DOHH2 (cell line): ENCODE measurements around the gene CLCN7.

Source experiments
- H3F3A ChIP-seq: fragments of 200-600 bp; sonication (generic), shearing (Covaris generic); 2 replicates; pipeline ENCODE4 v1.6.0; 2016; ENCODE audit warnings: antibody characterized with exemption, mild to moderate bottlenecking; ENCODE audit not compliant: control insufficient read depth, insufficient read depth
- H3K27ac ChIP-seq: fragments of 200-600 bp; sonication (generic); 2 replicates; pipeline ENCODE4 v1.5.1; 2014; ENCODE audit warnings: low read depth, mild to moderate bottlenecking, low read length, moderate library complexity
- H3K27me3 ChIP-seq: fragments of 200-600 bp; sonication (generic); 2 replicates; pipeline ENCODE4 v1.6.1; 2014; ENCODE audit warnings: mild to moderate bottlenecking, low read length, mixed read lengths; ENCODE audit not compliant: control insufficient read depth
- H3K36me3 ChIP-seq: fragments of 200-600 bp; sonication (generic); 2 replicates; pipeline ENCODE4 v1.6.1; 2014; ENCODE audit warnings: mild to moderate bottlenecking, low read length, moderate library complexity, mixed read lengths; ENCODE audit not compliant: control insufficient read depth
- H3K4me1 ChIP-seq: fragments of 200-600 bp; sonication (generic); 2 replicates; pipeline ENCODE4 v1.6.1; 2014; ENCODE audit warnings: mild to moderate bottlenecking, low read length, mixed read lengths; ENCODE audit not compliant: control insufficient read depth
- H3K4me2 ChIP-seq: fragments of 200-600 bp; sonication (generic); 2 replicates; pipeline ENCODE4 v1.6.0; 2014; ENCODE audit warnings: mild to moderate bottlenecking, low read length, moderate library complexity
- H3K4me3 ChIP-seq: fragments of 200-600 bp; sonication (generic); 2 replicates; pipeline ENCODE4 v1.5.1; 2014; ENCODE audit warnings: mild to moderate bottlenecking, low read length, mixed read lengths
- H3K79me2 ChIP-seq: fragments of 200-600 bp; sonication (generic); 2 replicates; pipeline ENCODE4 v1.6.1; 2014; ENCODE audit warnings: mild to moderate bottlenecking, low read length, mixed read lengths; ENCODE audit not compliant: control insufficient read depth
- H3K9me2 ChIP-seq: fragments of 200-600 bp; sonication (generic); replicated peaks from 2 replicates; pipeline ENCODE4 v1.6.1; 2014; ENCODE audit warnings: mild to moderate bottlenecking, low read length, mixed read lengths; ENCODE audit not compliant: control insufficient read depth
- H3K9me3 ChIP-seq: fragments of 200-600 bp; sonication (generic); 2 replicates; pipeline ENCODE4 v1.6.1; 2014; ENCODE audit warnings: antibody characterized with exemption, low read length, mixed read lengths; ENCODE audit not compliant: control insufficient read depth, insufficient read depth
- H4K20me1 ChIP-seq: fragments of 200-600 bp; sonication (generic); 2 replicates; pipeline ENCODE4 v1.6.0; 2014; ENCODE audit warnings: low read depth, mild to moderate bottlenecking, antibody characterized with exemption, low read length, moderate library complexity; ENCODE audit not compliant: control insufficient read depth, insufficient read depth
- CTCF ChIP-seq: fragments of 200-600 bp; sonication (generic); IDR thresholded peaks from one replicate; pipeline ENCODE4 v1.5.1; 2014; ENCODE audit warnings: antibody characterized with exemption, mild to moderate bottlenecking, low read depth, low read length; ENCODE audit not compliant: poor library complexity, severe bottlenecking
- EZH2phosphoT487 ChIP-seq: fragments of 200-600 bp; sonication (generic); IDR thresholded peaks from 2 replicates; pipeline ENCODE4 v1.6.1; 2017; ENCODE audit warnings: borderline replicate concordance, mild to moderate bottlenecking, antibody characterized with exemption, low read length, moderate library complexity, mixed read lengths

CLCN7 gene

GRCh38 chr16:1508494-1509187 lies 33.8 kb upstream of the CLCN7 start:
- TF ChIP-seq CTCF (no peak), EZH2phosphoT487 (no peak)
- H3K79me2 ChIP-seq = no peaks in the 10 kb centered on the region
- no peaks in the 10 kb centered on the region for H3F3A ChIP-seq
- H3K27ac ChIP-seq = no peak overlapping the region
- no peaks in the 10 kb centered on the region for H3K4me1 ChIP-seq
- H3K9me2 ChIP-seq = no peaks in the 10 kb centered on the region
- H3K4me2 ChIP-seq = no peak overlapping the region
- H3K36me3 ChIP-seq = peaks cover 10% of the 10 kb centered on the region
- no peaks in the 10 kb centered on the region for H4K20me1 ChIP-seq
- no peaks in the 10 kb centered on the region for H3K27me3 ChIP-seq
- H3K4me3 ChIP-seq = no peak overlapping the region
- H3K9me3 ChIP-seq = no peaks in the 10 kb centered on the region

GRCh38 chr16:1506494-1507213 lies 31.8 kb upstream of the CLCN7 start:
- H3K36me3 ChIP-seq = peaks cover 30% of the 10 kb centered on the region

GRCh38 chr16:1505912-1506311 lies 31.1 kb upstream of the CLCN7 start:
- Histone ChIP-seq H3K4me1 (no peaks in the 10 kb centered on the region), H3K36me3 (peaks cover 38% of the 10 kb centered on the region), H3K9me2 (no peaks in the 10 kb centered on the region), H3F3A (no peaks in the 10 kb centered on the region), H3K9me3 (no peaks in the 10 kb centered on the region), H3K4me3 (no peak overlapping the region), H3K4me2 (no peak overlapping the region), H3K27ac (no peak overlapping the region), H3K27me3 (no peaks in the 10 kb centered on the region), H3K79me2 (no peaks in the 10 kb centered on the region), H4K20me1 (no peaks in the 10 kb centered on the region)
- TF ChIP-seq CTCF (no peak), EZH2phosphoT487 (no peak)

More at GRCh38 chr16:1506494-1507213, 31.8 kb upstream of the CLCN7 start:
- no peaks in the 10 kb centered on the region for H3K79me2 ChIP-seq
- no peaks in the 10 kb centered on the region for H3K9me2 ChIP-seq
- TF ChIP-seq EZH2phosphoT487 (no peak), CTCF (no peak)
- no peaks in the 10 kb centered on the region for H3K4me1 ChIP-seq
- H4K20me1 ChIP-seq = no peaks in the 10 kb centered on the region
- H3K9me3 ChIP-seq = no peaks in the 10 kb centered on the region
- H3K27me3 ChIP-seq = no peaks in the 10 kb centered on the region
- no peaks in the 10 kb centered on the region for H3F3A ChIP-seq
- no peak overlapping the region for H3K27ac ChIP-seq
- H3K4me3 ChIP-seq = no peak overlapping the region
- H3K4me2 ChIP-seq = no peak overlapping the region
